NB4 (cell line): ENCODE results near the gene TMEM259.

Source experiments
- CTCF ChIP-seq: IDR thresholded peaks from one replicate; pipeline ENCODE4 v1.5.1; 2012; ENCODE audit warnings: low read depth, low read length
- MAX ChIP-seq: IDR thresholded peaks from 2 replicates; pipeline ENCODE4 v1.6.1; 2011; ENCODE audit warnings: low read depth, low read length
- MYC ChIP-seq: IDR thresholded peaks from 2 replicates; pipeline ENCODE4 v1.6.1; 2011; ENCODE audit warnings: low read depth, low read length
- POLR2A ChIP-seq: IDR thresholded peaks from 2 replicates; pipeline ENCODE4 v1.6.1; 2011; ENCODE audit warnings: mild to moderate bottlenecking; ENCODE audit not compliant: insufficient read length; ENCODE audit errors: extremely low read depth

GRCh38 chr19:1004204-1004802, 16.6 kb downstream of the TMEM259 start:
- no peak for TF ChIP-seq CTCF
- no peak for TF ChIP-seq MAX
- TF ChIP-seq POLR2A: no peak
- no peak for TF ChIP-seq MYC
